GM19395 (cell line): ENCODE results near the gene RDH12.

Experiments used
- ATAC-seq: cut with Tn5 transposase; IDR thresholded peaks from one replicate; pipeline ENCODE4 v1.9.1; 2021; ENCODE audit warnings: mild to moderate bottlenecking, moderate library complexity; ENCODE audit not compliant: unreplicated experiment

The RDH12 gene

DNA sequence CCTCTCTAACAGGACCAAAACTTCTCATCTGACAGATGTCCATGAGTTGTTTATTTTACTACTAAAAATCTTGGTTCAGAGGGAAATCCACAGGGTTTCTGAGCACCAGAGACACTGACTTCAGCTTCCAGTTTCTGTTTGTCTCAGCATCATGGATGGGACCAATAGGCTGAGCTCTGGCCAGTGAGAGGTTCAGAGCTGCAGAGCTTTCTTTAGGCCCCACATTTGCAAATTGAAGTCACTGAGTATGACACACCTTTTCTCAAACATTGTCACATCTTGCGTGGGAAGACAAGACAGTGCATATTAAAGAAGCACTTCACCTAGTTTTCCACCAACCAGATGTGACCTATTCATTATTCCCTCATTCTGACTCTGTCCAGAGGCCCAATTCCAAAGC, 45.2 kb downstream of the RDH12 start:
- ATAC-seq, result no peak

DNA sequence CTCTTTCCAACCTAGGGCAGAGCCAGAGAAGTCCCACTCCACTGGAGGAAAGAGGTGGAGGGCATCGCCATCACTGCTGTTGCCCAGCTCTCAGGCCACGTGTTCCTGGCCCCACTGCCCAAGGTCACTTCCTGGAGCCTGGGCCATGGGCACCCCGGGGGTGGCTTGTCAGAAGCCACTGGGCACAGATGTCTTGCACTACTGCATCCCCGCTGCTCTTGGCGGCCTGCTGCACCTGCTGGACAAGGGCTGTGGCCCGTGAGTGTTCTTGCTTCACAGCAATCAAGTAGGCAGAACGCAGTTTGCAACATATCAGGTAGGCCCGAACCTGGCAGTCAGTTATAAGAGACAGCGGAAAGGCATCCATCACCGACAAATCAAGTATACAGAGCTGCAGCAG, 46.6 kb downstream of the RDH12 start:
- no peak for ATAC-seq

- no peak for ATAC-seq
Observed at GRCh38 chr14:67749341-67750084, 47.8 kb downstream of the RDH12 start.

DNA sequence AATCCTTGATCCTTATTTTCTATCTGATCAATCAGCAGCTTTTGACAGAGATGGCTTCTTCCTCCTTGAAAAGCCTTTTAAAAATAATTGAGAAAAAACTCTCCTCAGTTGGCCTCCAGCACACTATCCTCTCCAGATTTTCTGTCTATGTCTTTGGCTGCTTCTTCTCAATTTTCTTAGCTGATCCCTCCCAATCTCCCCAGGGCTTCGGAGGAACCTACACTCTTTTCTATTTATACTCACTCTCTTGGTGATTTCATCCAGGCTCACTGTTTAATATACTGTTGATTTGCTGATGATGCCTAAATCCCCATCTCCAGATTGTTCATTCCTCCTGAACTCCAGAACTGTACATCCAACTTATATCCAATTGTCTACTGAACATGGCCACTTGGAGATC, 54.8 kb downstream of the RDH12 start:
- ATAC-seq, result no peak

GRCh38 chr14:67757175-67757574, 55.5 kb downstream of the RDH12 start:
- no peak for ATAC-seq

DNA sequence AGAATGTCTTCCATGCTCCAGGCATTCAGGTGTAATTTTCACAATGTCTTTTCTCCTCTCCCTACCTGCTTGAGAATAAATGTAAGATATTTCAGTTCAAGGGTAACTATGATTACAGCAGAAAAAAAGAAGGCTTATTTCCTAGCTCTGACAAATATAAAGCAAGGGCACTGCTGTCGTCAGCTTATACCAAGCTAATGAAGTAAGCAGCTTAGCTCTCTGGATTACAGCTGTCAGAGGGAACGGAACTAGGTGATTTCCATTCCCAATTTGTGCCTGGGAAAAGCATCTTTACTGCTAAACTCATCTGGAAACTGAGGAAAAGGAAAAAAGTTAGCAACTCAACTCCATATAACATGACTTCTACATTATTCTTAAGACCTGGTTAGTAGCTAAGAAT, 58.2 kb downstream of the RDH12 start:
- ATAC-seq, result no peak

- no peak for ATAC-seq
Observed at GRCh38 chr14:67762051-67762450, 60.4 kb downstream of the RDH12 start.

DNA sequence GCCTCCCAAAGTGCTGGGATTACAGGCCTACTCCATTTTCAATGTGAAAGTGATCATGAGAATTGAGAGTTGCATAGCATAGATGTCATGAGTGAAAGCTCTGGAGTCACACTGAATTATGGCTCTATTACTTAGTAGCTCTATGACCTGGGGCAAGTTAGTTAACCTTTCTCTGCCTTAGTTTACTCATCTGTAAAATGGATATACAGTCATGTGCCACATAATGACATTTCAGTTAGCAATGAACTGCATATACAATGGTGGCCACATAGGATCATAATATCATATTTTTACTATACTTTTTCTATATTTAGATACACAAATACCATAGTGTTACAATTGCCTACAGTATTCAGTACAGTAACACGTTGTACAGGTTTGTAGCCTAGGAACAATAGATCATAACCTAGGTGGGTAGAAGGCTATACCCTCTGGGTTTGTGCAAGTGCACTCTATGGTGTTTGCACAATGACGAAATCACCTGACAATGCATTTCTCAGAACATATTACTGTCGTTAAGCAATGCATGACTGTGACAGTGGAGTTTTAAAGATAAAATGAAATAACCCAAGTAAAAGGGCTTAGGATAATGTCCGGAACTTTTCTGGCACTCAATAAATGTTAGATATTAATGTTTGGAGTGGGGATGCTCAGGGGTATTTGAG, 61.6 kb downstream of the RDH12 start:
- ATAC-seq, result no peak

DNA sequence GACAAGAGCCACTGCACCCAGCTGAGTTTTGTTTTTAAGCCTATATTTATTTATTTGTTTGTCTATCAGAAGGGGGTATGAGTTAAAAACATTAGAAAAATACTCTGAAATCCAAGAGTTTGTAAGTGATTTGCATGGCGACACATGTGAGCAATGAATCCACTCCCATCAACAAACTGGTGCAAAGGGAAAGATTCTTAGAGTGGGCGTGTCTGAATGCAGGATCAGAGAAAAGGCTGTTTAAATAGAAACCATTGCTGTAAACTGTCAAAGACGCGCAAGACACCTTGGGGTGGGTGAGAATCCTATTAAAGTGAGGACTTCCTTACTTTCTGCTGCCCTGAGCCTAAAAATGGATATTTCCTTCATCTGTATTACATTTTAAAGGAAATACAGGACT, 62.8 kb downstream of the RDH12 start:
- ATAC-seq, result no peak

- no peak for ATAC-seq
Observed at GRCh38 chr14:67765192-67765834, 63.6 kb downstream of the RDH12 start.

GRCh38 chr14:67766035-67766680, 64.5 kb downstream of the RDH12 start:
- no peak for ATAC-seq

DNA sequence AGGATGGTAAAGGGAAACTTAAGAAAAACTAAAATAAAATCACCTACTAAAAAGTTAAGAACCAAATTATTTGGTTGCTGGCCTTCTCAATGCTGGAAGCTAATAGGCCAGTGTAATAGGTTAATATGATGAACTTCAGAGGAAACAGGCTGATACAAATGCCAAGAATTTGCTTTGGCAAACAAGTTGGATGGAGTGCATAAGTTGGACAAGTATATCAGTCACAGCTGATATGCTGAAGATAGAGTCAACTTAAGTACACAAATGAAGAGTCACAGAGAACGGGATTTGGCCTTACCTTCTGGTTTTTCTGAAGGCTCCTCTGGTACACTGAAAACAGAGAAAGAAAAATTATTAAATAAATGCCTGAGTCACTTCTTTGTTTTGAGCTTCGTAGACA, 66.5 kb downstream of the RDH12 start:
- no peak for ATAC-seq

- no peak for ATAC-seq
Observed at GRCh38 chr14:67773844-67774377, 72.2 kb downstream of the RDH12 start.

DNA sequence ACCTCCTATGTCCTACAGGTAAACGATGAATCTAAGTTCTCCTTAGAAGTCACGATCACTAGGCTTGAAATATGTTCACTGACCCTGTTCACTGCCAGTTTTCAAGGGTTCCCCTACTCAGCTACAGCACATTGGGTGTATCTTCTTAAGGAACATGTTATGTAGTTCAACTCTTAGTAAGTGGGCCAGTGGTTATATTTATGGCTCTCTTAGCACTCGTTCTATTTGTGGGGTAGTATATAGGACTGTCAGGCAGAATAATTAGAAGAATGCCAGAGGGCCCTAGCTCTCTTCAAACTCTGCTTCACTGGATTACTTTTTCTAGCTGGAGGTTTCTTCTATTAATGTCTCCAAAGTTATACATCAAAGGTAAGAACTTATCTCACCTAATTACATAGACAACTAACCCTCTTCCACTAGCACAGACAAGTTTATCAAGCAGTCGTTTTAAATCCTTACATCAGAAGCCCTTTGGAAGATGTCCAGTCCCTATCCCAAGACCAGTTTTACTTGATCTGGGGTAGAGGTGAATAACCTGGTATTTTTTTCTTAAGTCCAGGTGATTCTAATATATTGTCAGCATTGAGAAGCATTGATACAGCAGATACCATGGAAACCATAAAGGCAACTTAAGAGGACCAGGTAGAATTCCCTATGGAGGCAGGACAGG, 75.1 kb downstream of the RDH12 start:
- ATAC-seq, result no peak

DNA sequence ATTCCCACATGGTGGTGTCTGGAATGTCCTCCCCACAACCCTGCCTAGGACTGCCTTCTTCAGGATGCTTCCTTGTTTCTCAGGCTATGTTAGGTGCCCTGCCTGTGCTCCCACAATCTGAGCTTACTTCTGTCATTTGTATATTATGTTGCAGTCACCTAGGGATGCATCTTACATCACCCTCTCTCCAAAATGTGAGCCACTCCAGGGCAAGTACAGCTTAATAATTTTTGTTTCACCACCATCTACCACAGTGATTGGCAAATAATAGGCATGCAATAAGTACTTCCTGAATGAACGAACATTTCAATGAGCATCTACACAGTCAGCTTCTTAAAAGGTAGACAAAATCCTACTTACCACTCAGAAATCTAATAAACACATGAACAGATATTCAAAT, 77.1 kb downstream of the RDH12 start:
- ATAC-seq, result no peak

DNA sequence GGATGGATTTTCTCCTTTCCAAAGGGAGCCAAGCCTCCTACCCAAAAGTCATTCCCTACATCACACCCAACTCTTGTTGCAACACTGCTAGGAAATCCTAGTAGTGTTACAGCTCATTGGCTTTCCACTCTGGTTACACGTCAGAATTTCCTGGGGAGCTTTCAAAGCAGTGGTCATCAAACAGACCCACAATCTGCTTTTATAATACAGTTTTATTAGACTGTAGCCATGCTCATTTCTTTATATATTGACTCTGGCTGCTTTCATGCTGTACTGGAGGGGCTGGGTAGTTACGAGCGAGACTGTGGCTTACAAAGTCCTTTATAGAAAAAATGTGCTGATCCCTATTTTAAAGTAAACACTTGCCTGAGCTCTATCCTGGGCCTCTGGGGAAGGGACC, 80.4 kb downstream of the RDH12 start:
- no peak for ATAC-seq
